SK-N-SH (cell line): Measurements from ENCODE around the gene TTC7B.

Experiments used
- POLR2AphosphoS5 ChIP-seq: IDR thresholded peaks from 2 replicates; pipeline ENCODE4 v1.6.1; 2012; ENCODE audit warnings: low read depth, low read length
- TF ChIP-seq, protein P1 (sequence below): fragments of 200-600 bp; sonication (generic); IDR thresholded peaks from 2 replicates; pipeline ENCODE4 v1.6.1; 2017; ENCODE audit warnings: antibody characterized with exemption, mild to moderate bottlenecking, moderate library complexity

DNA sequence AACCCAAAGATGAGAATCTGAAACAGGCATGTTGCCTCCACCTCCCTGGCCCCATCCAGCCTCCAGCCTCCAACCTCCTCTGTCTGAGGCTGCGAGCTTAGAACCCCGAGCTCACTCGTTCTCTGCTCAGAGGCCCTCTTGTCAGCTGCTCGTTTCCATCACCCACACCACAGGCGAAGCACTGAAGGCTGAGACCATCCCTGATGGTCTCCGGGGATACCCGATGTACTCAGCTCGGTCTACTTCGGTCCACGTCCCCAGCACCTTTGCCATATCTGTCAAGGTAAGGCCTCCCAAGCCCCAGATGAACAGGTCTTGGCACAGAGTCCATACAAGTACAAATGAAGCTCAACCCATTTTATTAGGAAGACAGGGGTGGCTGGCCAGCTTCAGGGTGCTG is 72.4 kb downstream of the TTC7B start:
- TF ChIP-seq POLR2AphosphoS5, result no peak
- TF ChIP-seq, protein P1, sequence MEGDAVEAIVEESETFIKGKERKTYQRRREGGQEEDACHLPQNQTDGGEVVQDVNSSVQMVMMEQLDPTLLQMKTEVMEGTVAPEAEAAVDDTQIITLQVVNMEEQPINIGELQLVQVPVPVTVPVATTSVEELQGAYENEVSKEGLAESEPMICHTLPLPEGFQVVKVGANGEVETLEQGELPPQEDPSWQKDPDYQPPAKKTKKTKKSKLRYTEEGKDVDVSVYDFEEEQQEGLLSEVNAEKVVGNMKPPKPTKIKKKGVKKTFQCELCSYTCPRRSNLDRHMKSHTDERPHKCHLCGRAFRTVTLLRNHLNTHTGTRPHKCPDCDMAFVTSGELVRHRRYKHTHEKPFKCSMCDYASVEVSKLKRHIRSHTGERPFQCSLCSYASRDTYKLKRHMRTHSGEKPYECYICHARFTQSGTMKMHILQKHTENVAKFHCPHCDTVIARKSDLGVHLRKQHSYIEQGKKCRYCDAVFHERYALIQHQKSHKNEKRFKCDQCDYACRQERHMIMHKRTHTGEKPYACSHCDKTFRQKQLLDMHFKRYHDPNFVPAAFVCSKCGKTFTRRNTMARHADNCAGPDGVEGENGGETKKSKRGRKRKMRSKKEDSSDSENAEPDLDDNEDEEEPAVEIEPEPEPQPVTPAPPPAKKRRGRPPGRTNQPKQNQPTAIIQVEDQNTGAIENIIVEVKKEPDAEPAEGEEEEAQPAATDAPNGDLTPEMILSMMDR, result no peak
